SK-N-SH (cell line): Measurements from ENCODE around the gene CPVL. TPM values are rescaled to one million over a fixed set of nuclear protein-coding genes. Genes with fewer than 3 reads are reported as not detected.
A peak's percentile ranks its signal among the peaks of the same experiment; 100 is the strongest.

Experiments
- CTCF ChIA-PET: fragments of 300-600, 350-600 bp; formaldehyde crosslinking; extraction: SDS; loops from one replicate; lab custom pipeline; 2021; lab: Yijun Ruan, JAX
- POLR2A ChIA-PET: fragments of 350-600 bp; sonication (Branson Sonifier 250); formaldehyde crosslinking; extraction: SDS; loops from one replicate; lab custom pipeline; 2020; ENCODE audit warnings: antibody characterized with exemption, inconsistent platforms; lab: Yijun Ruan, JAX
- DNase-seq: peaks from one replicate; pipeline ENCODE4 v3.0.0; 2012
- H2AFZ ChIP-seq: fragments of 200-600 bp; sonication (generic); 2 replicates; pipeline ENCODE4 v1.8.1; 2016; ENCODE audit warnings: antibody characterized with exemption, mild to moderate bottlenecking, low read depth
- H3F3A ChIP-seq: fragments of 200-600 bp; sonication (generic); replicated peaks from 2 replicates; pipeline ENCODE3; 2016; ENCODE audit warnings: antibody characterized with exemption, mild to moderate bottlenecking; ENCODE audit not compliant: insufficient read depth
- H3K27ac ChIP-seq, 2 experiments: fragments of 200-500 bp in 1 of 2; fragments of 200-600 bp in 1 of 2; sonication (Bioruptor generic) in 1 of 2; sonication (generic), shearing (Covaris generic) in 1 of 2; 2 replicates each; pipeline versions ENCODE4 v1.5.1 to v1.6.1; 2014 to 2016; ENCODE audit warnings: low read depth in 2 of 2, inconsistent platforms in 1 of 2, low read length in 1 of 2, mild to moderate bottlenecking in 1 of 2, mixed read lengths in 1 of 2
- H3K27me3 ChIP-seq: fragments of 200-600 bp; sonication (generic), shearing (Covaris generic); 2 replicates; pipeline ENCODE4 v1.6.1; 2016; ENCODE audit warnings: mixed run types; ENCODE audit not compliant: insufficient read depth
- H3K36me3 ChIP-seq, 2 experiments: fragments of 200-500 bp in 1 of 2; fragments of 200-600 bp in 1 of 2; sonication (Bioruptor generic) in 1 of 2; sonication (generic) in 1 of 2; replicated peaks in 1 of 2; 2 replicates each; pipeline versions ENCODE3 to v1.5.1; 2014 to 2016; ENCODE audit warnings: low read length in 1 of 2, mild to moderate bottlenecking in 1 of 2; ENCODE audit not compliant: insufficient read depth in 2 of 2, control insufficient read depth in 1 of 2
- H3K4me1 ChIP-seq, 2 experiments: fragments of 200-500 bp in 1 of 2; fragments of 200-600 bp in 1 of 2; sonication (Bioruptor generic) in 1 of 2; sonication (generic), shearing (Covaris generic) in 1 of 2; 2 replicates each; pipeline versions ENCODE4 v1.5.1 to v1.6.1; 2014 to 2016; ENCODE audit warnings: low read depth in 1 of 2, low read length in 1 of 2, mixed run types in 1 of 2; ENCODE audit not compliant: insufficient read depth in 2 of 2, control insufficient read depth in 1 of 2
- H3K4me2 ChIP-seq: fragments of 200-600 bp; sonication (generic), shearing (Covaris generic); 2 replicates; pipeline ENCODE4 v1.6.1; 2017; ENCODE audit warnings: mixed run types
- H3K4me3 ChIP-seq, 2 experiments: fragments of 200-500 bp in 1 of 2; fragments of 200-600 bp in 1 of 2; sonication (Bioruptor generic) in 1 of 2; sonication (generic), shearing (Covaris generic) in 1 of 2; 2 replicates each; pipeline versions ENCODE4 v1.5.1 to v1.8.1; 2014 to 2016; ENCODE audit warnings: low read depth in 2 of 2, inconsistent platforms in 1 of 2, low read length in 1 of 2, mild to moderate bottlenecking in 1 of 2, mixed read lengths in 1 of 2, moderate library complexity in 1 of 2
- H3K79me2 ChIP-seq: fragments of 200-600 bp; sonication (generic); 2 replicates; pipeline ENCODE4 v1.8.1; 2017; ENCODE audit warnings: mild to moderate bottlenecking; ENCODE audit not compliant: insufficient read depth
- H3K9ac ChIP-seq: fragments of 200-600 bp; sonication (generic); 2 replicates; pipeline ENCODE4 v1.6.1; 2017; ENCODE audit warnings: mixed run types
- H3K9me2 ChIP-seq: fragments of 200-600 bp; sonication (generic); 2 replicates; pipeline ENCODE4 v1.6.1; 2017; ENCODE audit warnings: mixed run types
- H3K9me3 ChIP-seq: fragments of 200-600 bp; sonication (generic); 2 replicates; pipeline ENCODE4 v1.6.1; 2017; ENCODE audit warnings: mixed run types, mild to moderate bottlenecking, moderate library complexity
- H4K20me1 ChIP-seq: fragments of 200-600 bp; sonication (generic); 2 replicates; pipeline ENCODE4 v1.6.1; 2017; ENCODE audit warnings: mild to moderate bottlenecking, mixed run types; ENCODE audit not compliant: insufficient read depth
- CHD2 ChIP-seq: fragments of 150-350 bp; IDR thresholded peaks from 2 replicates; pipeline ENCODE4 v1.6.1; 2018; ENCODE audit warnings: low read length; ENCODE audit not compliant: partially characterized antibody
- ELF1 ChIP-seq: IDR thresholded peaks from 2 replicates; pipeline ENCODE4 v1.4.0; 2012
- EP300 ChIP-seq, 2 experiments: IDR thresholded peaks; 2 replicates each; pipeline versions ENCODE4 v1.4.0 to v1.6.1; 2012; ENCODE audit warnings: borderline replicate concordance in 1 of 2, low read depth in 1 of 2, low read length in 1 of 2
- EZH2phosphoT487 ChIP-seq: fragments of 200-600 bp; sonication (generic); IDR thresholded peaks from 2 replicates; pipeline ENCODE4 v1.6.1; 2017; ENCODE audit warnings: low read depth, mixed run types, mild to moderate bottlenecking, antibody characterized with exemption, moderate library complexity, borderline replicate concordance
- FOSL2 ChIP-seq: IDR thresholded peaks from 2 replicates; pipeline ENCODE4 v1.4.0; 2012; ENCODE audit warnings: low read depth, mild to moderate bottlenecking, moderate library complexity, borderline replicate concordance
- FOXM1 ChIP-seq: IDR thresholded peaks from 2 replicates; pipeline ENCODE4 v1.4.0; 2012; ENCODE audit warnings: low read depth, mild to moderate bottlenecking
- JUND ChIP-seq: IDR thresholded peaks from 2 replicates; pipeline ENCODE4 v1.4.0; 2012
- MAX ChIP-seq: IDR thresholded peaks from 2 replicates; pipeline ENCODE4 v1.4.0; 2012; ENCODE audit warnings: low read depth
- MEF2A ChIP-seq: IDR thresholded peaks from 2 replicates; pipeline ENCODE4 v1.4.0; 2012; ENCODE audit warnings: low read depth, borderline replicate concordance
- NFIC ChIP-seq: IDR thresholded peaks from 2 replicates; pipeline ENCODE4 v1.4.0; 2012; ENCODE audit warnings: borderline replicate concordance
- PBX3 ChIP-seq: IDR thresholded peaks from 2 replicates; pipeline ENCODE4; 2012
- RAD21 ChIP-seq: IDR thresholded peaks from 2 replicates; pipeline ENCODE4 v1.6.1; 2012; ENCODE audit warnings: mild to moderate bottlenecking, low read length
- REST ChIP-seq: IDR thresholded peaks from 2 replicates; pipeline ENCODE4 v1.6.1; 2012; ENCODE audit warnings: mild to moderate bottlenecking, low read depth, low read length, moderate library complexity
- RXRA ChIP-seq: IDR thresholded peaks from 2 replicates; pipeline ENCODE4 v1.4.0; 2012; ENCODE audit warnings: low read depth, mild to moderate bottlenecking, borderline replicate concordance
- TEAD4 ChIP-seq: IDR thresholded peaks from 2 replicates; pipeline ENCODE4 v1.4.0; 2012; ENCODE audit warnings: mild to moderate bottlenecking, borderline replicate concordance; ENCODE audit not compliant: insufficient read depth
- USF1 ChIP-seq: IDR thresholded peaks from 2 replicates; pipeline ENCODE4 v1.4.0; 2012; ENCODE audit warnings: low read depth, borderline replicate concordance
- YY1 ChIP-seq: IDR thresholded peaks from 2 replicates; pipeline ENCODE4 v1.4.0; 2012; ENCODE audit warnings: low read depth, mild to moderate bottlenecking
- ZBTB33 ChIP-seq: IDR thresholded peaks from 2 replicates; pipeline ENCODE4 v1.4.0; 2012; ENCODE audit warnings: low read depth, borderline replicate concordance
- WGBS: methylation state at CpG from one replicate; pipeline ENCODE4 v1.1.6; 2017; ENCODE audit warnings: low lambda C conversion rate; 5-methylcytosine and 5-hydroxymethylcytosine counted together
- polyA plus RNA-seq, 3 experiments: library from polyadenylated mRNA; depleted of rRNA; stranded (reverse); fragments of >200 nt; gene quantifications; 2 replicates each; pipeline ENCODE4 v1.2.3, GENCODE V29; 2012

Gene CPVL
- polyA plus RNA-seq, 1 of the 3 experiments (the other 2 are of a cell fraction), result not detected

- H3K4me2 ChIP-seq, result no peak overlapping the region
- no peaks in the 10 kb centered on the region for H3K9me2 ChIP-seq
- H3K9me3 ChIP-seq, result no peaks in the 10 kb centered on the region
- H4K20me1 ChIP-seq, result no peaks in the 10 kb centered on the region
- H3K79me2 ChIP-seq, result no peaks in the 10 kb centered on the region
- no peak overlapping the region for H2AFZ ChIP-seq
- no peaks in the 10 kb centered on the region for H3K27me3 ChIP-seq
- peak overlapping the region in 1 of 2 experiments; percentile 74; a peak in 1 of 4 replicates for H3K27ac ChIP-seq
- peaks cover 5% of the 10 kb centered on the region for H3F3A ChIP-seq
- WGBS, result 67% methylated on average over 2 of the region's 2 CpGs
- CTCF ChIA-PET, result interaction anchor here (0.7 to 1.7 kb wide), 2 partner anchors 50 to 112 kb away, joined by 3 to 10 read pairs; no protein-coding TSS in a partner anchor
- no peak overlapping the region; a peak in 1 of 4 replicates for H3K4me3 ChIP-seq
- no peak for DNase-seq
- no peak overlapping the region for H3K9ac ChIP-seq
- H3K36me3 ChIP-seq, result no peaks in the 10 kb centered on the region
- H3K4me1 ChIP-seq, result peaks cover 0 to 26% of the 10 kb centered on the region in 2 experiments
- no peak for TF ChIP-seq USF1
- POLR2A ChIA-PET, result no interaction called here
Observed at GRCh38 chr7:29039821-29040578, 106.3 kb downstream of the CPVL start.

GRCh38 chr7:29038463-29038862 is 107.9 kb downstream of the CPVL start:
- Histone ChIP-seq H3K9me2 (no peaks in the 10 kb centered on the region), H3F3A (peaks cover 7% of the 10 kb centered on the region), H2AFZ (no peak overlapping the region; the same call in 1 of the 2 replicates), H4K20me1 (no peaks in the 10 kb centered on the region), H3K27ac (peak overlapping the region in 1 of 2 experiments; percentile 68; a peak in 2 of 4 replicates), H3K4me2 (no peak overlapping the region), H3K27me3 (no peaks in the 10 kb centered on the region), H3K9me3 (no peaks in the 10 kb centered on the region), H3K79me2 (no peaks in the 10 kb centered on the region), H3K4me1 (peaks cover 0 to 26% of the 10 kb centered on the region in 2 experiments), H3K4me3 (no peak overlapping the region), H3K9ac (no peak overlapping the region), H3K36me3 (no peaks in the 10 kb centered on the region)
- DNase-seq, result no peak
- 62% methylated on average over 2 of the region's 2 CpGs for WGBS
- ChIA-PET CTCF (interaction anchor here (1.2 to 1.8 kb wide), 3 partner anchors 82 to 117 kb away, joined by 4 to 8 read pairs (median 5); no protein-coding TSS in a partner anchor), POLR2A (no interaction called here)
- TF ChIP-seq FOSL2 (no peak), EP300 (IDR thresholded peaks at IDR 0.05; ENCODE audit: borderline replicate concordance in 1 of 2, low read depth in 1 of 2, low read length in 1 of 2) (no peak), YY1 (no peak), RXRA (no peak), JUND (no peak), FOXM1 (no peak), ELF1 (no peak), RAD21 (no peak), ZBTB33 (no peak), PBX3 (no peak), TEAD4 (no peak), MAX (no peak), NFIC (no peak), MEF2A (no peak), REST (no peak), CHD2 (no peak), EZH2phosphoT487 (no peak)
